Testis (tissue), 3 donors: ENCODE measurements around the gene GPATCH1. TPM values are rescaled to one million over a fixed set of nuclear protein-coding genes. Genes with fewer than 3 reads are reported as not detected.

Experiments
- DNase-seq: peaks from one replicate; pipeline ENCODE4 v3.0.0-alpha.2; 2019
- H3K27ac ChIP-seq, 2 donors: fragments of 200-600 bp; sonication (generic); one replicate each; pipeline ENCODE4 v1.5.1; 2019
- H3K27me3 ChIP-seq: fragments of 200-600 bp; sonication (generic); one replicate; pipeline ENCODE4 v1.5.1; 2019
- H3K36me3 ChIP-seq: fragments of 200-600 bp; sonication (generic); one replicate; pipeline ENCODE4 v1.5.1; 2017; ENCODE audit warnings: low read depth; ENCODE audit errors: missing control alignments
- H3K4me1 ChIP-seq: fragments of 200-600 bp; sonication (generic); one replicate; pipeline ENCODE4 v1.5.1; 2019
- H3K4me3 ChIP-seq, 2 donors: fragments of 200-600 bp; sonication (generic); one replicate each; pipeline ENCODE4 v1.5.1; 2017 to 2019
- H3K9me3 ChIP-seq: fragments of 200-600 bp; sonication (generic); one replicate; pipeline ENCODE4 v1.5.1; 2017
- POLR2A ChIP-seq: fragments of 450-650 bp; IDR thresholded peaks from one replicate; pipeline ENCODE4 v1.6.1; 2017; ENCODE audit warnings: antibody characterized with exemption, mild to moderate bottlenecking, moderate library complexity
- WGBS, 2 donors: methylation state at CpG; one replicate each; pipeline ENCODE4 v1.1.5; 2018; 5-methylcytosine and 5-hydroxymethylcytosine counted together
- intact Hi-C: fragments of 100-400 bp; cut with DNase I; formaldehyde crosslinking; loops from one replicate; pipeline ENCODE4 v1.15.1; 2023; ENCODE audit warnings: low total_unique reads
- polyA plus RNA-seq: library from polyadenylated mRNA; stranded (reverse); fragments of 350-450 nt; fragmentation: Illumina TruSeq; extraction: RNeasy Lipid Tissue Mini Kit (QIAGEN cat#74804); gene quantifications from one replicate; pipeline ENCODE4 v1.2.3, GENCODE V29; 2014; ENCODE audit warnings: low read depth, low replicate concordance; ENCODE audit not compliant: insufficient read depth
- total RNA-seq, 2 donors: library from RNA; depleted of rRNA; stranded (reverse); fragments of >200 nt; gene quantifications; one replicate each; pipeline ENCODE4 v1.2.3, GENCODE V29; 2016
- TF ChIP-seq, protein P1 (sequence below), 3 experiments: fragments of 450-650 bp in 2 of 3; fragments of 200-600 bp in 1 of 3; sonication (generic) in 1 of 3; IDR thresholded peaks; one replicate each; pipeline ENCODE4 v1.5.1; 2016 to 2019; ENCODE audit warnings: antibody characterized with exemption in 3 of 3, mild to moderate bottlenecking in 2 of 3, moderate library complexity in 1 of 3

GPATCH1 gene
- total and polyA plus RNA-seq, 3 donors from 2014 or later: 12.0 to 14.2 (median 13.1) TPM

DNA sequence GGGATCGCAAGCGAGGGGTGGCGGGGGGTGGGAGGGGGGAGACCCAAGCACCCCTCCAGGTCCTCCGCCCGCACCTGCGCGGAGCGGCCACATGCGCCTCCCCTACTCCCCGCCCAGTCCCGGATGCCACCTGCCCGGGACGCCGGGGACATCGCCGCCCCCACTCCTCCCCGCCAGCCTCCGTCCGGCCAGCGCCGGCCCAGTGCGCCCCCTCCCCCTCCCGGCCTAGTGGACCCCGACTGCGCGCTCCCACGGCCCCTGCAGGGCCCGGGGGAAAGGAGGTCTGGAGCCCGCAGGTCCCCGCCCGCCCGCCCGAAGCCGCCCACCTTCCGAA, 16.6 kb upstream of the GPATCH1 start:
- Histone ChIP-seq H3K4me1 (peaks cover 7% of the 10 kb centered on the region), H3K27ac (no peak overlapping the region), H3K36me3 (no peaks in the 10 kb centered on the region), H3K4me3 (peak overlapping the region; percentile 58 to 70), H3K27me3 (no peaks in the 10 kb centered on the region), H3K9me3 (no peaks in the 10 kb centered on the region)
- DNase-seq: no peak
- TF ChIP-seq, protein P1, sequence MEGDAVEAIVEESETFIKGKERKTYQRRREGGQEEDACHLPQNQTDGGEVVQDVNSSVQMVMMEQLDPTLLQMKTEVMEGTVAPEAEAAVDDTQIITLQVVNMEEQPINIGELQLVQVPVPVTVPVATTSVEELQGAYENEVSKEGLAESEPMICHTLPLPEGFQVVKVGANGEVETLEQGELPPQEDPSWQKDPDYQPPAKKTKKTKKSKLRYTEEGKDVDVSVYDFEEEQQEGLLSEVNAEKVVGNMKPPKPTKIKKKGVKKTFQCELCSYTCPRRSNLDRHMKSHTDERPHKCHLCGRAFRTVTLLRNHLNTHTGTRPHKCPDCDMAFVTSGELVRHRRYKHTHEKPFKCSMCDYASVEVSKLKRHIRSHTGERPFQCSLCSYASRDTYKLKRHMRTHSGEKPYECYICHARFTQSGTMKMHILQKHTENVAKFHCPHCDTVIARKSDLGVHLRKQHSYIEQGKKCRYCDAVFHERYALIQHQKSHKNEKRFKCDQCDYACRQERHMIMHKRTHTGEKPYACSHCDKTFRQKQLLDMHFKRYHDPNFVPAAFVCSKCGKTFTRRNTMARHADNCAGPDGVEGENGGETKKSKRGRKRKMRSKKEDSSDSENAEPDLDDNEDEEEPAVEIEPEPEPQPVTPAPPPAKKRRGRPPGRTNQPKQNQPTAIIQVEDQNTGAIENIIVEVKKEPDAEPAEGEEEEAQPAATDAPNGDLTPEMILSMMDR (IDR thresholded peaks at IDR 0.05): no peak
- TF ChIP-seq POLR2A: no peak
- 0% methylated on average over 6 to 26 of the region's 35 CpGs for WGBS, 2 donors
- intact Hi-C loops: no loop called here

DNA sequence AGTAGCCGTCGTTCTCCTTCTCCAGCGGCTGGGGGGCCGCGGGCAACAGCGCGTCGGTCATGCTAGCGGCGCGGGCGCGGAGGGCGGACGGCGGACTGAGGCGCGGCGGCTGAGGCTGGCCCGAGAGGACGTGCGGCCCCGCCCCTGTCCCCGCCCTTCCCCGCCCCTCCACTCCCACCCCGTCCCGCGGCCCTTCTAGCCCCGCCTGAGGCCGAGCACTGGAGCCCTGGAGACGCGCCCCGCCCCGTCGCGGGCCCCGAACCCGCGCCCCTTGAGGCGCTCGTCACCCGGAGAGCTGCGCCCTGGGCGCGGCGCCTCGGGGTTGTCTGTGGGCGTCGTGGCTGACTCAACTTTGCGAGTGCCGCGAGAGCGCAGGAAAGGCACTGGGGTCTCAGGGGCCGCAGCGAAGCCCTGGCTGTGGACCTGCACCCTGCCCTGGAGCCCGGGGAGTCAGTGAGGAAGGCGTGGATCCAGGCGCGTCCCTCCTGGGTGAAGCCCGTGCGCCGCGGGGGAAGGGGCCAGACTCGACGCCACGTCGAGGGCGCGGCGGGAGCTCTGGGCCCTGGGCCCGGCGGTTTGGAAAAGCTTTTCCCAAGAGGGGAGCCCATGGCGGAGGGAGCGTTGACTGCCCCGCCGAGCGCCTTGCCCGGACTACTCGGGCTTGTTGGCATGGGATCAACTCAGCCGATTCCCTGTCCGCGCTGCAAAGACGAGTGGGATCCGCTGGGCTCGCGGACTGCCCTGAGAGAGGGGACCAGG, 16.0 kb upstream of the GPATCH1 start, which contains the start of gene RHPN2:
Gene RHPN2, minus strand, starts transcription at position 97 of the 759 bp plus-strand sequence. Its CDS starts 36 bp downstream, at position 61.
- Histone ChIP-seq H3K4me1 (peaks cover 7% of the 10 kb centered on the region), H3K27ac (no peak within 1 kb of the TSS), H3K27me3 (no peaks in the 10 kb centered on the region), H3K9me3 (no peaks in the 10 kb centered on the region), H3K4me3 (peak within 1 kb of the TSS; percentile 58 to 70), H3K36me3 (no peaks in the 10 kb centered on the region)
- TF ChIP-seq, protein P1 (IDR thresholded peaks at IDR 0.05): no peak
- TF ChIP-seq POLR2A: no peak
- intact Hi-C loops: no loop called here
- DNase-seq: peak; percentile 55
- WGBS, 2 donors: 5% methylated on average over 55 of the region's 86 CpGs; no CpG with 5 or more reads in 1 of the 2 donors

DNA sequence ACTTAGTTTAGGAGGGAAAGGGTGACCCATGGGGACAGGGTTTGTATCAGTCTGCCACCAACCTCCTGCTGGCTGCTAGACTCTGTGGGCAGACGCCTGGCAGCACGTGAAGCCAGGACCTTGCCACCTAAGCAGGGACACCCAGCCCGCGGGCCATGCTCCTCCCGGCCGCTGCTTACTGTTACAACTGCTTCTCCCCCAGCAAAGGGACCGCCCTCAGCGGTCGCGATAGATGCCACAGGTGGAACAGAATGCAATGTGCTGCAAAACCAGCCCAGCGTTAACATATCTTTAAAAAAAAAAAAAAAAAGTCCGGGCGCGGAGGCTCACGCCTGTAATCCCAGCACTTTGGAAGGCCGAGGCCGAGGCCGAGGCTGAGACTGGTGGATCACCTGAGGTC, 14.4 kb upstream of the GPATCH1 start:
- Histone ChIP-seq H3K36me3 (no peaks in the 10 kb centered on the region), H3K27me3 (no peaks in the 10 kb centered on the region), H3K4me3 (no peak overlapping the region), H3K27ac (no peak overlapping the region), H3K9me3 (no peaks in the 10 kb centered on the region), H3K4me1 (peaks cover 7% of the 10 kb centered on the region)
- TF ChIP-seq, protein P1 (IDR thresholded peaks at IDR 0.05): no peak
- TF ChIP-seq POLR2A: no peak
- intact Hi-C loops: no loop called here
- WGBS, 2 donors: 51 to 69% methylated on average over 13 to 18 of the region's 18 CpGs
- no peak for DNase-seq

DNA sequence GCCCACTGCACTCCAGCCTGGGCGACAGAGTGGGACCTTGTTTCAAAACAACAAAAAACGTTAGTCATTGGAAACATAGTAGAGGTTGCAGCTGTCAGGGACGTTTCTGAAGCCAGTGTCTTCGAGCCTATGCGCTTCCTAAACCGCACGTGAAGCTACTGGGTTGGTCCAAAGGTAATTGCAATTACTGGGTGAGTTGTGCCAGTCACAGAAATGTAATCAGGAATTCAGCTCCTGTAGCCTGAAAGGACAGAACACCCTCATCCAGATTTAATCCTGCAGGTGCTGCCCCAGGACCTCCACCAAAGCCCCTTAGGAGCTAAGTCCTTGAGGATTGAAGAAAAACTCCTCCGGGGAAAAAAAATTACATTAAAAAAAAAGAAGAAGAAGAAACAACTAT, 13.9 kb upstream of the GPATCH1 start:
- intact Hi-C loops: no loop called here
- WGBS, 2 donors: 48 to 52% methylated on average over 8 of the region's 8 CpGs
- Histone ChIP-seq H3K4me1 (peaks cover 7% of the 10 kb centered on the region), H3K27me3 (no peaks in the 10 kb centered on the region), H3K4me3 (no peak overlapping the region), H3K36me3 (no peaks in the 10 kb centered on the region), H3K9me3 (no peaks in the 10 kb centered on the region), H3K27ac (no peak overlapping the region)
- no peak for DNase-seq
- TF ChIP-seq, protein P1 (IDR thresholded peaks at IDR 0.05): no peak
- TF ChIP-seq POLR2A: no peak

DNA sequence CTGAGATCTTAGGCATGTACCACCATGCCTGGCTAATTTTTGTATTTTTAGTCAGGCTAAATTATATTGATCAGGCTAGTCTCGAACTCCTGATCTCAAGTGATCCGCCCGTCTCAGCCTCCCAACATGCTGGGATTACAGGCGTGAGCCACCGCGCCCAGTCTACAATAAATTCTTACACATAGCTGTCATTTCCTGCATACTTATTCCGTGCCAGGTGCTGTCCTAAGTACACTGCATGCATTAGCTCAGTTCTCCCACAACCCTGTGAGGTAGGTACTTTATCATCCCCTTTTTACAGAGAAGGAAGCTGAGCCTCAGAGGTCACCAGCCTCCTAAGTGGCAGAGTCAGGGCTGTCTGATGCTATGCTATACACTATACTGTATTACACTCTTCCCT, 9.1 kb upstream of the GPATCH1 start:
- Histone ChIP-seq H3K27ac (no peak overlapping the region), H3K27me3 (no peaks in the 10 kb centered on the region), H3K4me1 (no peaks in the 10 kb centered on the region), H3K9me3 (no peaks in the 10 kb centered on the region), H3K36me3 (no peaks in the 10 kb centered on the region), H3K4me3 (no peak overlapping the region)
- DNase-seq: no peak
- intact Hi-C loops: no loop called here
- WGBS, 2 donors: 86 to 87% methylated on average over 7 of the region's 7 CpGs
- TF ChIP-seq POLR2A: no peak
- TF ChIP-seq, protein P1 (IDR thresholded peaks at IDR 0.05): no peak
